ENCODE results near the gene PPP2R2C.

The PPP2R2C gene

DNA sequence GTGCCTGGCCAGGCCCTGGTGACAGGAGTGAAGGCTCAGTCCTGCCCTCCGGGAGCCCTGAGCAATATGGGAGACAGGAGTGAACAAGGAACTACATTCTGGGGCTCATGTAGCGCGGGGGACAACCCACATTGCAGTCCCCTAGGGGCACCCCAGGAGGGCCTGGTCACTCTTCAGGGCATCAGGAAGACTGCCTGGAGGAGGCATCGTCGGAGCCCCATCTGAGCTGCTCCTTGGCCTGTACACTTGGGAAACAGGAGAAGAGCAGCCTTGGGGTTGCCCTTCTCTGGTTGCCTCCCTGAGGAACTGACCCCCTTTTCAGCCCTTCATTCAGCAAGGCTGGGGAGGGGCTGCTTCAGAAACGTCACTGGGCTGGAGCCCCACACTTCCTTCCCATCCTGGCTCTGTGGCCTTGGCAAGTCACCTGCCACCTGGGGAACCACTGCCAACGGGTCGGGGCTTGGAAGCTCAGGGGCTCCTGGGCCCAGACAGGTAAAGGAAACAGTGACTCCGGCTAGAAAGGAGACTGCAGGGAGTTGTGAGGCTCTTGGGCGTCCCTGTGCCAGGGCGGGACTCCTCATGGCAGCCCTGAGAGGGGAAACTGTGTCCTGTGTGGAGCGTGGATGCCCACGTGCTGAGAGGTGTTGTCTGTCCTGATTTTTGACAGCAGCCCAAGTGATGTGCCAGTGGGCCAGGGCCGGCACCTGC, 192.7 kb downstream of the PPP2R2C start:
- FAIRE-seq, result no peak
- no peak for DNase-seq (ENCODE audit: insufficient read length, low spot score)
- TF ChIP-seq, protein P1, sequence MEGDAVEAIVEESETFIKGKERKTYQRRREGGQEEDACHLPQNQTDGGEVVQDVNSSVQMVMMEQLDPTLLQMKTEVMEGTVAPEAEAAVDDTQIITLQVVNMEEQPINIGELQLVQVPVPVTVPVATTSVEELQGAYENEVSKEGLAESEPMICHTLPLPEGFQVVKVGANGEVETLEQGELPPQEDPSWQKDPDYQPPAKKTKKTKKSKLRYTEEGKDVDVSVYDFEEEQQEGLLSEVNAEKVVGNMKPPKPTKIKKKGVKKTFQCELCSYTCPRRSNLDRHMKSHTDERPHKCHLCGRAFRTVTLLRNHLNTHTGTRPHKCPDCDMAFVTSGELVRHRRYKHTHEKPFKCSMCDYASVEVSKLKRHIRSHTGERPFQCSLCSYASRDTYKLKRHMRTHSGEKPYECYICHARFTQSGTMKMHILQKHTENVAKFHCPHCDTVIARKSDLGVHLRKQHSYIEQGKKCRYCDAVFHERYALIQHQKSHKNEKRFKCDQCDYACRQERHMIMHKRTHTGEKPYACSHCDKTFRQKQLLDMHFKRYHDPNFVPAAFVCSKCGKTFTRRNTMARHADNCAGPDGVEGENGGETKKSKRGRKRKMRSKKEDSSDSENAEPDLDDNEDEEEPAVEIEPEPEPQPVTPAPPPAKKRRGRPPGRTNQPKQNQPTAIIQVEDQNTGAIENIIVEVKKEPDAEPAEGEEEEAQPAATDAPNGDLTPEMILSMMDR (IDR thresholded peaks at IDR 0.05; ENCODE audit: insufficient read depth, missing control alignments), result no peak

DNA sequence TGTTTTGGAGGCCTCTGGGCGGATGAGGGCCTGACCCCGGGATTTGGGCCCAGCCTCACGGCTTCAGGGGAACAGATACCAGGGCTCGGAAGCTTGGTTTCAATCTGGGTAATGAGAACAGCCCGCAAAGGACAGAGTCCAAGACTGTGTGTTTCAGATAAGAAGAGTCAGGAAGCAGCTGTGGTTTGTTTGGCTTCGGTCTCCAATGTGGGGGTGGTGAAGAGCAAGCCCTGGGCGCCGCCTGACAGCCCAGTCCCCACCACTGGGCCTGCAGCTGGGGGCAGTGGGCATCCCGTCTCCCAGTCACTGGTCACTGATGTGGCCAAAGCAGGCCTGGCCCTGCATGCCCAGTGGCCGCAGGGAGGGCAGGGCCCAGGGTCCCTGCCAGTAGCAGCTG, 193.6 kb downstream of the PPP2R2C start:
- TF ChIP-seq, protein P1 (IDR thresholded peaks at IDR 0.05; ENCODE audit: insufficient read depth, missing control alignments), result no peak
- DNase-seq (ENCODE audit: insufficient read length, low spot score) (no peak), FAIRE-seq (no peak)

DNA sequence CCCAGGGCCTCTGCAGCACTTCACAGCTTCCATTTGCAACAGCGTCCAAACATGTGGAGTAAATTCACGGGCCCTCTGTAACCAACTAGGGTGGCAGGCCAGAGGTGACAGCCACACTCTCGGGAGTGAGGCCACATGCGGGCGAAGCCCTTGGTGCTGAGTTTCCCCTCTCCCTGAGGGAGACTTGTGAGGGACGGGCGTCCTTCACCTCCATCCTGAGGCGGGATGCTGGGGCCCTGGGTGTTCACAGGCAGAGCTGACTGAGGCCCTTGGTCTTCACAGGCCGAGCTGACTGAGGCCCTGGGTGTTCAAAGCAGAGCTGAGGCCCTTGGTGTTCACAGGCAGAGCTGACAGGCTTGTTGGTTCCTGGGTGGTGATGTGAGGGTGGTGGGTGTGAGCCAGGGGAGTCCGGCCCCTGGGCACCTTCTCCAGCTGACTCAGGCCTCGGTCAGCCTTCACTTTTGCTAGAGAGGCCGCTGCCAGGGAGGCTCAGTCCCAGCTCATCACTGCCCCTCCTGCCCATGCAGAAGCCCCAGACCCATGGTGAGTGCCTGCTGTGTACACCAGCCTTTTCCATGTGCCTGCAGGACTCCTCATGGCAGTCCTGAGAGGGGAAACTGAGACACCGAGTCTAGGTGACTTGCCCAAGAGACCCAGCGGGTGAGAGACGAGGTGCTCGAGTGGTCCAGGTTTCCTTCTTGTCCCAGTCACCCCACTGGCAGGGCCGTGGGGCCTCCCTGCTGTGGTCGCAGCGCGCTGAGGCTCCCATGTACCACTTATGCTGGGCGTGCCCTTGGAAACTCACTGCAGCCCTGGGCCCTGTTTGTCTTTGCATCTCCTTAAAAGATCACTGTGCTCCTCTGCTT, 194.2 kb downstream of the PPP2R2C start:
- DNase-seq (ENCODE audit: insufficient read length, low spot score), result no peak
- TF ChIP-seq, protein P1 (IDR thresholded peaks at IDR 0.05; ENCODE audit: insufficient read depth, missing control alignments), result no peak
- no peak for FAIRE-seq

DNA sequence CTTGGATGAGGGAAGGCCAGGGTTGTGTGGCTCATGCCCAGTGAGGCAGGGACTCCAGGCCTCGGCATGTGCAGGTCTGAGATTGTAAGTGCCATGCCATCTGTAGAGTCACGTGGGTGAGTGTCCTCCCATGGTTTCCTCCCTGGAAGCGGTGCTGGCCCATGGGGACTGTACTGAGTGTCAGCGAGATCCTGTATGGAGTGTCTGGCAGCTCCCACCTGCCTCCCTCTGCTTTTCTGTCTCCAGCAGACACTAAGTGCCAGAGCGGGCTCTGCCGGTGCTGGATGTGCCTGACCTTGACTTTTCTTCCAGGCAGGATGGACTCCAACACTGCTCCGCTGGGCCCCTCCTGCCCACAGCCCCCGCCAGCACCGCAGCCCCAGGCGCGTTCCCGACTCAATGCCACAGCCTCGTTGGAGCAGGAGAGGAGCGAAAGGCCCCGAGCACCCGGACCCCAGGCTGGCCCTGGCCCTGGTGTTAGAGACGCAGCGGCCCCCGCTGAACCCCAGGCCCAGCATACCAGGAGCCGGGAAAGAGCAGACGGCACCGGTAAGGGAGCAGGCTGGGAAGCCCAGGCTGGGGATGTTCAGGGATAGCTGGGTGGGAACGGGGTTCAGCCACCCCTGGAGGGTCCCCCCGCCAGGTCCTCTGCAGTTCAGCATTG, 195.1 kb downstream of the PPP2R2C start:
- DNase-seq (ENCODE audit: insufficient read length, low spot score) (no peak), FAIRE-seq (no peak)

DNA sequence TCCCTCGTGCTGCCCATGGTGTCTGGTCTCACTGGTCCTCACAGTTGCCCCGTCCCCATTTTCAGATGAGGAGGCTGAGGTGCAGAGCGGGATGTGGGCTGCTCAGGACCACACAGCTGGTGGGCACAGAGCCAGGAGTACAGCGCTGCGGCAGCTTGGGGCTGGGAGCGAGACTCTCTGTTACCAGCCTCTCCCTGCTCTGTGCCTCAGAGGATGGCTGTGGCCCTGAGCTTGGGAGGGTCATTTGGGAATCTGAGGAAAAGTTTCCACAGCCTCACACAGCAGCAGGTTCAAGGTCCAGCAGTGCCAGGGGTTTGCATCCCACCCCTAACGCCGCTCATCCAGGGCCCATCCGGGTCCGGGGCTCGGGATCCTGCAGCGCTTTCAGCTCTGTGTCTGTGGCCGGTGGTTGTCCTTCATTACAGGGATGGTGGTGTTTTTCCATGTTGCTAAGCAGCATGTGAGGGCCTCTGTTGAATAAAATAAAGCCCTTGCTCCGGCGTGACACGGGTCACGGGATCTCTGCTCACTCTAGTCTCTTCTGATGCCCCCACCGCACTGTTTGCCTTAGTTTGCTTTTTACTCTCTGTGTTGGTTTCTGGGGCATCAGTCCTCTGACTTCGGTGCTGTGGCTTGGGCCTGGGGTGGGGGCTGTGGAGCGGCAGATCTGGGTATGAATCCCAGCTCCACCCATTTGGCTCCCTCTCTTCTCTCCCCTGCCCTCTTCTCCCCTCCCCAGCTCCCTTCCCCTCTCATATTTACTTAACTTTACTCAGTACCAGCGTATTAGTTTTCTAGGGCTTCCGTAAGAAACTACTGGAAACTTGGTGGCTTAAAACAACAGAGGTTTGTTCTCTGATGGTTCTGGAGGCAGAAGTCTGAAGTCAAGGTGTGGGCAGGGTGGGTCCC, 196.3 kb downstream of the PPP2R2C start:
- TF ChIP-seq, protein P1 (IDR thresholded peaks at IDR 0.05; ENCODE audit: insufficient read depth, missing control alignments), result no peak
- FAIRE-seq (no peak), DNase-seq (ENCODE audit: insufficient read length, low spot score) (no peak)

More for the DNA sequence above, 195.1 kb downstream of the PPP2R2C start:
- TF ChIP-seq, protein P1 (IDR thresholded peaks at IDR 0.05; ENCODE audit: insufficient read depth, missing control alignments), result no peak

GRCh38 chr4:6275351-6275750, 197.1 kb downstream of the PPP2R2C start:
- TF ChIP-seq, protein P1 (IDR thresholded peaks at IDR 0.05; ENCODE audit: insufficient read depth, missing control alignments), result no peak
- FAIRE-seq (no peak), DNase-seq (ENCODE audit: insufficient read length, low spot score) (no peak)

Measured in D721Med (cell line).